Hypothalamus (tissue), 51 donors: ENCODE measurements around the gene ATAT1.

ENCODE experiments used
- DNase-seq, 51 donors: peaks; one replicate each; lab custom pipeline; 2025; lab: John Stamatoyannopoulos, UW

Gene ATAT1

DNA sequence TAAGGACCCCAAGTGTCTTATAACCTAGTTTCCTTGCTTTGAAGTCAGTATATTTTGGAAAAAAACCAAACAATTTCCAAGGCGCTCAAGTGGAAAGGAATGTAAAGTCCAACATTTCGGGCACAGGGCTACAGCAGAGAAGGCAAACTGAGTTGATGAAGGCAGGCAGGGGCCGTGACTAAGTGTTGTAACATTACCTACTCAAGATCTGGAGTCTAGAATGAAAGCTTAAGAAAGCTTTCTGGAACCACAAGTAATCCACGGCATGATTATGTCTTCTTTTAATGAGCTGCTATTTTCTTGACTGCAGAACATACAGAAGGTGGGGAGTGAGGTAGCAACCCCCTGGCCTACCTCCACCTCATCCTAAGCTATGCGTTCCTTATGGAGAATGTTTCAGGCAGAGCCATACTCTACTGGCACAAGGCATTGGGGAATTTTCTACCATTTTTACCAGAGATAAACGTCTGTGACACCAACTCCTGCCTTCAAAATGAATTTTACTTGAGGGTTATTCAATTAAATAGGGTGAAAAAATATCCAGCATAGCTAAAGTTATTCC lies 13.9 kb upstream of the ATAT1 start:
- DNase-seq, result no peak

DNA sequence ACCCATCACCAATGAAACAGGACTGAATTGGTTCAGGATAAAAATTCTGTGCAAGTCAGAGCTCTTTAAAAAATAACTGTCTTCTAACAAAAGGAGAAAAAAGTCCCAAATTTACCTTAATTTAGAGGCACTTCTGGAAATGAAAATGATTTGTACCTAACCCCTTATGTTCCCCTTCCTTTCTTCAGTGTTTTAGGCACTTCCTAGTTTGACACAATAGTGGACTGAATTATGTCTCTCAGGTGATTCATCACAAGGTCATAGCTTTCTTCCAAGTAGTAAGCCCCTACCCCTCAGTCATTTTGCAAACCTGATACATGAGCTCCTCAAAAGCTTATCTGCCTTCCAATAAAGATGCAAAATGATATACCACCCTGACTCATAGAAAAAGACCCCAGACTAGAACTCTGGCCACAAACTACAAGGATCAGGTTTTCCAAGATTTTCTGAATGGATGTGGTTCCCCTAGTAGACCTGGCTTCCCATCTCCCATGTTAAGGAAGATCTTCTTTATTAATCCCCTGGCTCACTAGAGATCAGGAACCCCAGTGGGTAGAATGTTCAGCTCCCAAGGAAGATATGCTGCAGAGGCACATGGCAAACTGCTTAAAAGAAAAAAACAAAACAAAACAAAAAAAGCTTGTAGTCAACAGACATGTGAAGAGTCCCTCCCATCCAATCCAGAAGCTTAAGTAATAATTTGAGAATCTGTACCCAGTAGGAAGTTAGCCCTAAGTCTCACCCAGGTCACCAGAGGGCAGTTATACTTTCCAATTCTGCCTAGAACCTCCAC lies 13.2 kb upstream of the ATAT1 start:
- no peak for DNase-seq

DNA sequence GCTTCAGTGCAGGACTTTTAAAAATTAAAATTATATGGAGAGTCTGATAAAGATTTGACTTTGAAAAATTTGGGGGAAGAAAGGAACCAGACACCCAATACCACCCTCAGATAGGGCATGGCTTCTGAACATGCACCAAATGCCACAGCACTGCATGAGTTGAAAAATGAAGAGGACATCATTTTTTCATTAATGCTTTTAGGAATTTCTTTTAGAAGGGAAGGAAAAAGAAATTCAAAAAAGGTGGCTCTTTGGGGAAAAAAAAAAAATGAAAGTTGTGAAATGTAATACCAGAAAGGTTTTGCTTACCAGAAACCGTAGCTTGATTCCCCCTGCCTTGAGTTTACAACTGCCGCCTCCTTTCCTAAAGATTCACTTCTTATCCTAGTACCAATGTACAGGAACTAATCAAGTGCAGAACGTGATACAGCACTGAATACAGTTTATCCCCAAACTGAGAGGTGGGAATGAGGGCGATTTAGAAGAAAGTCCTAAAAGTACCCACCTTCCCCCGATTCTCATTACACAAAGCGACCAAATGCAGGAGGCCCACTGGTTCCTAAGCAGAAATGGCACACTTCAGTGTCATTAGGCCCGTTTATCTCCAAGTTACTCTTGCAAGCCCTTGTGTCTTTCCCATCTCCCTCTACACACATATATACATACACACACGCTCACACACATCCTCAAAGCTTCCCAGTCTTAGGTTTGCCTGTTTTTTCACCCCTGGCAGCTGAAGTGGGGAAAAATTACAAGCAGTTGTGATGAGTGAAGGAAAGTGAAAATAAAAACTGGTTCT lies 12.4 kb upstream of the ATAT1 start:
- DNase-seq, result peak in 5 of 51 donors; percentile 3 to 44 (median 27)

DNA sequence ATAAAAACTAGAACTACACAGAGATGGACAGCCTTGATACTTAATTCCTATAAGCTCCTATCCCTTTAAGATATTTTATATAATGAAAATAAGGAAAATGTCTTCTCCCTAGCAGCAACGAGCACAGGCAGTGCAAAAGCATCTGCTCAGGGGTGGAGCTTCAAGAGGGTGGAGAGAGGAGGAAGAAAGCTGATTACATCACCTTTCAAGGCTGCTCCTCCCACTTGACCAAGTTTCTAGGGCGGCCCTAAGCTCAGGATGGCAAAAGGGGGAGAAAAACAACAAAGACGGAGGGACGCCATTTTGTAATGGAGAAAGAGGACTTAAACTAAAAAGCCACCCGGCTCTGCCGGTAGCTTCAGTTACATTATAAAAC lies 11.8 kb upstream of the ATAT1 start:
- peak in 47 of 51 donors; percentile 3 to 94 (median 73) for DNase-seq

DNA sequence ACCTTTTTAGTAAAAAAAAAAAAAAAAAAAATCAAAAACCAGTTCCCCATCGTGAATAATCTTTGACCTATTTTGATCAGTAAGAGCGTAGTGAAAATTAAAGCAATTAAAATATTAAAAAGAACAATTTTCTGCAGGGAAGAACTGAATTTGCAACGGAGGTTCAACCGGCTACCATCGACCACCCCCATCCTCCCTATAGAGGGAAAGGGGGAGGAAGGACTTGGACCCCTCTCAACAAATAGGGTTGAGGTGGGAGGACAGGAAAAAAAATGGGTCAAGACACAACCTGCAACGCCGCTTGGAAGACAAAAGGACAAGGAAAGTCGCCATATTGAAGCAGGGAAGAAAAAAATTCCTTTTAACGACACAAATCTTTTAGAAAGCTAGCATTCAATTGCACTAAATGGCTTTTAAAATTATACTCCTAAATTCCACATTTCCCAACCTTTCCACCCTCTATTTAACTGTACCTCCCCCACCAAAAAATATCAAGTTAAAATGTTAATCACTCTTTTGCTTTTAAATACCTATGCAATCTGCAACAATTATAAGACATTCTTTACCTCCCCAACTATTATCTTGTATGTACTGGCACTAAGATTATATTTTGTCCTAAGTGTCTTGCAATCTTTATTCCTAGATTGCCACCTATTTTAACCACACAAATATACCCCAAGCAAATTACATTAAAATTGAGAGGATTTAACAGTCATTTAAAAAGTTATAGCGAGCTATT lies 11.3 kb upstream of the ATAT1 start:
- peak in 15 of 51 donors; percentile 6 to 82 (median 28) for DNase-seq

DNA sequence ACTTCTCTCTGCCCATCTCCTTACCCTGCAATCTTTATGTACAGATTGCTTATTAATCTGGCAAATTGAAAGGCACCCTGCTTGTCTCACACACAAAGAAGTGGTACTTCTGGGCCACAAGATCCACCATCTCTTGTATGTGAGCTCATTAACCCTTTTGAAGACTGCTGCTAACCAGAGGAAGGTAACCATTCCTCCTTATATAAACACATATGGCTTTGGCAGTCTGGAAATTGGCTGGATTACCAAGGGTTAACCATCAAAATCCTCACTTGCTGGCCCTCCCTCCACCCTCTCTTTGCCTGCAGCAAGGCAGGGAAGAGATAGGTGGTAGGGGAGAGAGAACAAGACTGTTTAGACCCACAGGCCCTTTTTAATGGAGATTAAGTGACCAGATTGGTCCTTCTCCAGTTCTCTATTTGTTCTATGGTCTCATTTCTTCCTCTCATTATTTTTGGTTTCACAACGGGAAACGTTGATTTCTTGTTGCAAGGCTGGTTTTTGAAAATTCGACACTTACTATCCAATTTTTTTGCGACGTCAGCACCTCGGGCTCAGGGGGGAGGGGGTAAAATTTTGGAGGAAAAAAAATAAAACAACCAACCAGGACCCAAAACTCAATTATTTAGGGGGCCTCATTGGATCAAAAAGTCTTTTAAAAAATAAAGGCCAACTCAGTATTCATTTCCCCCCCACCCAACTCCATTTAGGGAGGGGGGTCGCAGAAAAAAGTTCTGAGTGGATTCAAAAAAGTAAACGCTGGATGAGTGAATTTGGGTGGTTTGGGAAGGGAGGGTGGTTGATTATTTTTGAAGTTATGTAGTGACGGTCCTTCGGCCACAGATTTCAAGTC lies 10.5 kb upstream of the ATAT1 start:
- peak in 2 of 51 donors; percentile 12 to 44 for DNase-seq

DNA sequence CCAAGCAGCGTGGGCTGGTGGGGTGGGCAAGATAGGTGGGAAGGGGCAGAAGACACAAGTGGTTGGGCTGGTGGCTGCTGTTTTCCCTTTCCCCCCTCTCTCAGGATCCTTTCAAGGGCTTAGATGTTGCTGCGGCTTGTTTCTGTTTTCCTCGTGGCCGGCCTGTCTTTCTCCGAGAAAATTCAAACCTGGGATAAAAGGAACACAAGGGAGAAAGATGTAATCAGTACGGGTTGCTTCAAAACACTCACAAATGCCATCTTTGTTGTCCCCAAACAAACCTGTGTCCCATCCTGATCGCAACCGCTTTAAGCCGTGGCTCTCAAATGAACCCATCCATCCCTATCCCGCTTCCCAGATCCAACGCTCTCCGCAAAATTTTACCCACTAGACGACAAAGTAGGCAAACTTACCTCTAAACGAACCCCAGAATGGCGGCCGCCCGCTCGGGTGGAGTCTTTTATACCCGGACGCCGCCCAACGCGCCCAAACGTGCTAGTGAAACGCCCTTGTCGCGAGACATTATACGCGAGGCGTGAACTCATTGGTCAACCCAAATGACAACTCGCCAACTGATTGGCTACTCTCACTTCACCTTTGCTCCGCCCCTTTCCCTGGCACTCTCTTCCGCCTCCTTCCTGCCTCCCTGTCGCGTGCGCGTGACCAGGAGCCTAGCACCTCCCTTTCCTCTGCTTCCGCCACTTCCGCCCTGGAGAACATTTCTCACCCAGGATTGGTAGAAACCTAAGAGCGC lies 9.7 kb upstream of the ATAT1 start, which contains the start of gene PPP1R10:
Gene PPP1R10 (minus strand): TSS at position 433 of the 754 bp plus-strand sequence. CDS start 7,299 bp downstream, outside the sequence.
- peak; percentile 64 to 100 (median 98) for DNase-seq

DNA sequence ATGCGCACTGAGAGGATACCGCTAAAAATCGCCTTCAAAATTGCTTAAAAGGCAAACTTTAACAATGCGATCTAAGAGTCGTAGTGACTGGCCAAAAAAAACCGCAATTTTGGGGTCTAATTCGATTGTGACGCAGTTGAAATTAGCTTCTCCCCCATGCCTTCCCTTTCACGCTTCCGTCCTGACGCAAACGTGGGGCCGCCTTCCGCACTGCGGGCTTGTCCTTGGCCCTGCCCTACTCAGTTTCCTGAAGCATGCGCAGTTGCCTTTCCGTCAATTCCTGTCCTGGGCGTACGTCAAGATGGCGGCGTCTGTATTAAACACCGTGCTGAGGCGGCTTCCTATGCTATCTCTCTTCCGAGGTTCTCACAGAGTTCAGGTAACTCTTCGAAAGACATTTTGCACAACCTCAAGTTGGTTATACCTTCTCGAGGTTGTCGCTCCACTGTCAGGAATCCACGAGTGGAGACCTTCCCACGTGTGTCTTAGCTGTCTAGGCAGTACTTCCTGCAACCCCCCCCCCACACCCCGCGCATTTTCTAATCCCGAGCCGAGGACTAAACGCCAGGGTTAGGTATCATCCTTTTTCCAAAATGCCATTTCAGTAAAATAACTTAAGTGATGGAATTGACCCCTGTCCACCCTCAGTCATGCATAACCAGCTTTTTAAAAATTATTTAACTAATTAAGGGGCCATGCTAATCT lies 9.0 kb upstream of the ATAT1 start, which contains the start of gene MRPS18B:
Gene MRPS18B (plus strand): TSS at position 276 of the 705 bp plus-strand sequence. CDS start 26 bp downstream, at position 302.
- DNase-seq, result peak; percentile 62 to 100 (median 95)

DNA sequence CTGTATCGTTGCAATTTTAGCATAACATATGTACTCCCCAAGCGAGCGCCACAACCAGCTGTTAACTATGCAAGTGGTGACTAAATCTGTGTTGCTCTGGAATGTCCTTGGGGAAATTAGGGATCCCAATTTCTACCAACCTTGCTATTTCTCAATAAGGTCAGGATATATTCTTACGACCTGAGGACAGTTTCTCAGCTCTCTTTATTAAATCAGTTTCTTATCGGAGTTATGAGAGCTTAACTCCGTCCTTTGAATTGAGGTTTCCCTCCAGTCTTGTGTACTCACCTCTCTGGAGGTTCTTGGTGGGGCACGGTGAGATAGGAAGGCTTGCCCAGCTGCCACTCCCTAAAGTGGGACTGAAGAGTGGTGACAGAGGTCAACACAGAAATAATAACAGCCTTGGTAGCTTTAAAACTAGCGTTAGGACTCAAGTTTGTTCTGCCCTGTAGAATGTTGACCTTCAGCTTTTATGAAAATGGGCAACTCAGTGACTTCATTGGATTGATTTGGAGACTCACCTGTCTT lies 8.3 kb upstream of the ATAT1 start:
- DNase-seq, result no peak

DNA sequence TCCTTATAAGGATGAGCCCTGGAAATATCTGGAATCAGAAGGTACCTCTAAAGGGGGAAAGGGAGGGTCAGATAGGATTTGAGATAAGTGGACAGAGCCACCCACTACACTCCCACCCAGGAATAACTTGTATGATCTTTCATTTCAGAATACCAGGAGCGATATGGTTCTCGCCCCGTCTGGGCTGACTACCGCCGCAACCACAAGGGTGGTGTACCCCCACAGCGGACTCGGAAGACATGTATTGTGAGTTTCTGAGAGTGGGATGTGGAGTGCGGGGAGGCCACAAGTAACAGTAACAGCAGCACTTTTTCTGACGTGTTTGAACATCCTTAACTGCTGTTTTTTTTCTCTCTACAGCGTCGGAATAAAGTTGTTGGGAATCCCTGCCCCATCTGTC lies 7.1 kb upstream of the ATAT1 start:
- DNase-seq, result no peak

DNA sequence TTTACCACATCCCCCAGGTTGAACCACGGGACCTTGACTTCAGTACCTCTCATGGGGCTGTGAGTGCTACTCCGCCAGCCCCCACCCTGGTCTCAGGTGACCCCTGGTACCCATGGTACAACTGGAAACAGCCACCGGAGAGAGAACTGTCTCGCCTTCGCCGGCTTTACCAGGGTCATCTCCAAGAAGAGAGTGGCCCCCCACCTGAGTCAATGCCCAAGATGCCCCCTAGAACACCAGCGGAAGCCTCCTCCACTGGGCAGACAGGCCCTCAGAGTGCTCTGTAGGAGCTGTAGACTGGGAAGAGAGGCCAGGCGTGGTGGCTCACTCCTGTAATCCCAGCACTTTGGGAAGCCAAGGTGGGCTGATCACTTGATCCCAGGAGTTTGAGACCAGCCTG lies 1.2 kb upstream of the ATAT1 start:
- no peak for DNase-seq

DNA sequence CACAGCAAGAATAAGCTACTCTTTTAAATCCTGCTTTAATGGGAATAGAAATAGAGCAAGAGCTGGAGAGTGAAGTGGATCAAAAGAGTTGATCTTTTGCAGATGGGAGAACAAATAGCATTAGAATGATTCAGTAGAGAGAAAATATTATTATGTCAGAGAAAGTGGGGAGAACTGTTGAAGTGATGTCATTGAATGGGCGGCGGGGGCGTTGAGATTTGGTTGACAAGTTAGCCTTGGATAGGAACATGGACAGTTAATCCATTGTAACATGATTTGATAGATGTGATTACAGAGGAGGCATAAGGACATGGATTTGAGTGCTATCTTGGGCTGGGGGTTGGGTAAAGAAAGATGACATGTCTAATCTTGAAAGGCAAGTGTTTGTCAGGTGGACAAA lies 9.2 kb downstream of the ATAT1 start:
- DNase-seq, result no peak

DNA sequence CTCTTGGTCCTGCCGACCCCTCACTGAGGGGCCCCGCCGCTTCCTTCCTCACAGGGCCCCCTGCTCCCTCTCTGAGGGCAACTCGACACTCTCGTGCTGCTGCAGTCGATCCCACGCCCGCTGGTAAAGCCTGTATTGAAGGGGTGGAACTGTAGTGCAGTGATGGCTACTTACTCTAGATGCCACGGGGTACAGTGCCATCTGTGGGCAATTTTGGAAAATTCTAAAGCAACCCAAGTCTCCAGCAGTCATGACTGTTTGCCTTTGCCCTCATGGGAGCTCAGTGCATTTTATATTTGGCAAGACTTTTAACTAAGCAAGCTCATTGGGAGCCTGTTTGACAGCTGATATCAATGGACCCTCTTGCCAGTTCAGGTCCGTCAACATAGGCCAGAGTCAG lies 13.8 kb downstream of the ATAT1 start:
- no peak for DNase-seq

DNA sequence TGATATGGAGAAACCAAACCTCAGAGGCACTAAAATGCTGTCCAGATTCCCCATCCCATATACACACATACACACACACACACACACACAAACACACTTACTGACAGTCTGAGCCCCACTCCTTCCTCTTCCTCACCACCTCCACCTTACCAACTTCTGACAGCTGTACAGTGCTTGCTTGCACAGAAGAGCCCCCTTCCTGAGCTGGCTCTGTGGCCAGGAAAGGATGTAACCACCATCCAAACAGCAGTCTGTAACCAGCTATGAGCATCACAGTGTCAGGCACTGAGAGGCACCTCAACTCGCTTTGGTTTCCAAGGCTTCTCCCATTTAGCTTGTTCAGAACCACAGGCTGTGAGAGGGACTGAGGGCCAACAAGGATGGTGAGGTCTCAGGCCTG lies 14.4 kb downstream of the ATAT1 start:
- DNase-seq, result no peak

DNA sequence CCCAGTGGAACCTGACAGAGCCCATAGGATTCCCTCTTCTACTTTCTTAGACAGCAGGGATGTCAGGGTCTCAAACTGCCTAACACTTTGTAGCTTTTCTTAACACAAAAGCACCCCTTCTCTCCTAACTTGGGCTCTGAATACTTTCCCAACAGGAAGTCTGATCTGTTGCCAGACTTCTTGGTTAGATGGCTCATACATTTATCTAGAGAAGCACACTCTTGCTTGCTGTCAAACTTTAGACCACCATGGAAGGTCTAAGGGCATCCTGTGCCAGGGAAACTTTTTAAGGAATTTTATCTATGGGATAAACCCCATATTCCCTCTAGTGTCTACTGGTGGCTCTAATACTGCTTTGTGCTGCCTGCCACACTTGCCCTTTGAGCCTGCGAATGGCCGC lies 17.0 kb downstream of the ATAT1 start:
- no peak for DNase-seq

DNA sequence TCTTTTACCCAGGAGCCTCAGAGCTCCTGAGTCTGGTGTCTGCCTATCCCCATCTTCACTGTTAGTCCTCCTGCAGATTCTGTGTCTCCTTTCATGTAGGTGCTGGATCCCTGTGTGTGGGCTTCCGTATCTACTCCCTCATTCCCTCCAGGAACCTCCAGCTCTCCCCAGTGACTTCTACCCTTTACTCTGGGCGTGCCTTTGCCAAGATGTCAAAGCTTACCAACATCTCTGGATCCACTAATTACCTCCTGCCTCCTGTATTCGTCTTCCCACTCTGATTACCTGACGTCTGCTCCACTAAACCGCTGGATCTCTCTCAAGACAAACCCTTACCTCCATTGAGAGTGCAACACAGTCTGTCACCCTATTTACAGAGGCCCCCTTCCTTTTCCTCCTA lies 18.1 kb downstream of the ATAT1 start:
- DNase-seq, result no peak

DNA sequence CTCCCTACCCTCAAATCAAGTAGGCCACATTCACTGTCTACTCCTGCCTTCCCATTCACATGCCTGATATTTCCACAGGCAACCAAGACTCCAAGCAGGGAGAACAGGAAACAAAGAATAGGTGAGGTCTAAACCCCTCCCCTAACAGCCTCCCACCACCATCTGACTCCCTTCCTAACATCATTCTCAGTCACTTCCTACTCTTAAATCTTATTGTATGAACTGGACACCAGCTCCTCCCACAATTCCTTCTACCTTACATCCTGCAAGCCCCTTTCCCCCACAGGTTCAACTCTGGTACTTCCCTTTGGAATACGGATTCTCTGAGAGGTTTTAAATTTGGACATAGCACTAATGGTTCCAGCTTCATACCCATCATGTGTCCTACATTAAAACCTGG lies 19.3 kb downstream of the ATAT1 start:
- DNase-seq, result no peak
